ENCODE data around the gene C11orf68. TPM values are rescaled to one million over a fixed set of nuclear protein-coding genes. Genes with fewer than 3 reads are reported as not detected.

Gene C11orf68
- total and polyA plus RNA-seq, 9 of the 15 experiments (the other 6 are each of a cell fraction or from before 2014, with no cell fraction given): 3.6 to 35.9 (median 12.8) TPM

GRCh38 chr11:65873318-65874156 lies 45.3 kb downstream of the C11orf68 start (continued):
- TF ChIP-seq JUNB (CRISPR knock-in tag; conservative IDR thresholded peaks at IDR 0.05) (no peak), ZNF644 (tag; IDR thresholded peaks at IDR 0.05; ENCODE audit: low read depth) (no peak), DIDO1 (tag; IDR thresholded peaks at IDR 0.05; ENCODE audit: low read depth) (no peak), ZC3H4 (CRISPR knock-in tag; IDR thresholded peaks at IDR 0.05; ENCODE audit: borderline replicate concordance) (no peak), SIN3A (IDR thresholded peaks at IDR 0.05; ENCODE audit: borderline replicate concordance in 2 of 2, control insufficient read depth in 1 of 2, low read depth in 2 of 2, low read length in 2 of 2) (no peak), HSF4 (CRISPR knock-in tag; IDR thresholded peaks at IDR 0.05; ENCODE audit: borderline replicate concordance) (no peak), MYC (IDR thresholded peaks at IDR 0.05; ENCODE audit: low read depth, low read length) (peak; percentile 64; the same call in 1 of the 2 replicates), MYC (CRISPR knock-in tag; IDR thresholded peaks at IDR 0.05; ENCODE audit: borderline replicate concordance, low read depth) (no peak), ZNF224 (CRISPR knock-in tag; IDR thresholded peaks at IDR 0.05) (no peak), MCM3 (IDR thresholded peaks at IDR 0.05) (no peak), ZNF324 (CRISPR knock-in tag; IDR thresholded peaks at IDR 0.05) (no peak), STAT5B (CRISPR knock-in tag; IDR thresholded peaks at IDR 0.05) (no peak), SMARCA5 (IDR thresholded peaks at IDR 0.05) (no peak), PHTF2 (CRISPR knock-in tag; IDR thresholded peaks at IDR 0.05) (no peak), HNRNPLL (IDR thresholded peaks at IDR 0.05; ENCODE audit: low read depth, low read length, poor library complexity, severe bottlenecking) (no peak), ZNF3 (CRISPR knock-in tag; IDR thresholded peaks at IDR 0.05) (no peak), CBX3 (IDR thresholded peaks at IDR 0.05; ENCODE audit: borderline replicate concordance in 1 of 2, low read length in 2 of 2) (no peak; a peak in 1 of 3 replicates), POU5F1 (IDR thresholded peaks at IDR 0.05; ENCODE audit: borderline replicate concordance, low read depth, low read length, partially characterized antibody) (no peak), BRF1 (IDR thresholded peaks at IDR 0.05; ENCODE audit: borderline replicate concordance, extremely low read depth, insufficient read length) (no peak), KLF6 (CRISPR knock-in tag; IDR thresholded peaks at IDR 0.05; ENCODE audit: borderline replicate concordance) (no peak), MTA1 (IDR thresholded peaks at IDR 0.05; ENCODE audit: borderline replicate concordance) (no peak), BCOR (IDR thresholded peaks at IDR 0.05) (no peak), ADNP (tag; IDR thresholded peaks at IDR 0.05) (no peak), NFE2L1 (tag; IDR thresholded peaks at IDR 0.05; ENCODE audit: borderline replicate concordance, low read depth) (no peak), MCM7 (IDR thresholded peaks at IDR 0.05) (no peak), MEF2D (tag; conservative IDR thresholded peaks at IDR 0.05; ENCODE audit: low read depth) (no peak), RHOXF2B (CRISPR knock-in tag; conservative IDR thresholded peaks at IDR 0.05) (no peak), HDGF (IDR thresholded peaks at IDR 0.05) (no peak), FOXK2 (conservative IDR thresholded peaks at IDR 0.05 in 1 of 2, IDR thresholded peaks at IDR 0.05 in 1 of 2; ENCODE audit: low read depth in 2 of 2) (no peak; a peak in 2 of 4 replicates), ZNF395 (CRISPR knock-in tag; IDR thresholded peaks at IDR 0.05) (0 out of 2 replicates have a peak, but pooled peaks have one; percentile 31)
